OCI-LY7 (cell line): ENCODE results near the gene TMEM212. TPM values are rescaled to one million over a fixed set of nuclear protein-coding genes. Genes with fewer than 3 reads are reported as not detected.

Experiments used
- BruUV-seq: library from RNA; stranded (reverse); fragments of 400-500 nt; replicated peaks from 2 replicates; lab custom pipeline; 2021; lab: Mats Ljungman, UMichigan
- CTCF ChIA-PET: fragments of 300-600 bp; sonication (Branson Sonifier 250); formaldehyde crosslinking; loops from one replicate; lab custom pipeline; 2022; ENCODE audit warnings: antibody characterized with exemption; ENCODE audit not compliant: unreplicated experiment; lab: Charles Lee
- POLR2A ChIA-PET: fragments of 300-600 bp; sonication (Branson Sonifier 250); formaldehyde crosslinking; loops from one replicate; lab custom pipeline; 2022; ENCODE audit warnings: antibody characterized with exemption; lab: Charles Lee
- DNase-seq: peaks from one replicate; pipeline ENCODE4 v3.0.0-alpha.2; 2015; ENCODE audit warnings: low spot score
- H2AFZ ChIP-seq: fragments of 200-600 bp; sonication (generic), shearing (Covaris generic); 2 replicates; pipeline ENCODE4 v1.6.1; 2014; ENCODE audit warnings: mild to moderate bottlenecking, antibody characterized with exemption, low read length, moderate library complexity
- H3K27ac ChIP-seq: fragments of 200-600 bp; sonication (generic); 2 replicates; pipeline ENCODE4 v1.5.1; 2014; ENCODE audit warnings: mixed run types, low read depth, mild to moderate bottlenecking, moderate library complexity, low read length, inconsistent platforms; ENCODE audit not compliant: poor library complexity, severe bottlenecking
- H3K36me3 ChIP-seq: fragments of 200-600 bp; sonication (generic); 2 replicates; pipeline ENCODE4 v1.6.1; 2014; ENCODE audit warnings: mild to moderate bottlenecking, antibody characterized with exemption, low read length, moderate library complexity, mixed read lengths; ENCODE audit not compliant: insufficient read depth
- H3K4me1 ChIP-seq: fragments of 200-600 bp; sonication (generic); 2 replicates; pipeline ENCODE4 v1.5.1; 2014; ENCODE audit warnings: mild to moderate bottlenecking, low read length; ENCODE audit not compliant: insufficient read depth, poor library complexity, severe bottlenecking
- H3K4me2 ChIP-seq: fragments of 200-600 bp; sonication (generic); 2 replicates; pipeline ENCODE4 v1.6.1; 2014; ENCODE audit warnings: mild to moderate bottlenecking, low read length
- H3K4me3 ChIP-seq: fragments of 200-600 bp; sonication (generic); 2 replicates; pipeline ENCODE4 v1.5.1; 2014; ENCODE audit warnings: mild to moderate bottlenecking, low read depth, low read length; ENCODE audit not compliant: poor library complexity, severe bottlenecking
- H3K79me2 ChIP-seq: fragments of 200-600 bp; sonication (generic); 2 replicates; pipeline ENCODE4 v1.6.1; 2016; ENCODE audit warnings: low read depth, mild to moderate bottlenecking, low read length, moderate library complexity, mixed read lengths; ENCODE audit not compliant: insufficient read depth
- H3K9me2 ChIP-seq: fragments of 200-600 bp; sonication (generic); 2 replicates; pipeline ENCODE4 v1.6.1; 2016; ENCODE audit warnings: mild to moderate bottlenecking, low read length, mixed read lengths; ENCODE audit not compliant: insufficient read depth
- H3K9me3 ChIP-seq: fragments of 200-600 bp; sonication (generic); 2 replicates; pipeline ENCODE4 v1.6.1; 2014; ENCODE audit warnings: mild to moderate bottlenecking, mixed run types, low read length, mixed read lengths
- H4K20me1 ChIP-seq: fragments of 200-600 bp; sonication (generic); 2 replicates; pipeline ENCODE4 v1.6.1; 2014; ENCODE audit warnings: mild to moderate bottlenecking, antibody characterized with exemption, low read length, moderate library complexity, mixed read lengths; ENCODE audit not compliant: insufficient read depth
- CTCF ChIP-seq: fragments of 200-600 bp; sonication (generic); conservative IDR thresholded peaks from 2 replicates; pipeline ENCODE4 v1.5.1; 2014; ENCODE audit warnings: mild to moderate bottlenecking, antibody characterized with exemption, low read length, moderate library complexity, mixed read lengths
- EZH2phosphoT487 ChIP-seq: fragments of 200-600 bp; sonication (generic); IDR thresholded peaks from 2 replicates; pipeline ENCODE4 v1.6.1; 2018; ENCODE audit warnings: low read depth, borderline replicate concordance, mild to moderate bottlenecking, mixed run types, antibody characterized with exemption, low read length, moderate library complexity, mixed read lengths
- intact Hi-C: fragments of 100-400 bp; cut with micrococcal nuclease; formaldehyde crosslinking; loops from one replicate; pipeline ENCODE4 v1.10.0; 2022; ENCODE audit not compliant: unreplicated experiment
- total RNA-seq, 2 experiments: library from RNA; depleted of rRNA in 1 of 2; stranded (reverse); fragments of >200 nt in 1 of 2; shearing (Covaris generic) in 1 of 2; gene quantifications; 2 replicates each; pipeline ENCODE4 v1.2.3, GENCODE V29; 2014 to 2022

TMEM212 gene
- total RNA-seq, 2 experiments from 2014 or later: not detected

DNA sequence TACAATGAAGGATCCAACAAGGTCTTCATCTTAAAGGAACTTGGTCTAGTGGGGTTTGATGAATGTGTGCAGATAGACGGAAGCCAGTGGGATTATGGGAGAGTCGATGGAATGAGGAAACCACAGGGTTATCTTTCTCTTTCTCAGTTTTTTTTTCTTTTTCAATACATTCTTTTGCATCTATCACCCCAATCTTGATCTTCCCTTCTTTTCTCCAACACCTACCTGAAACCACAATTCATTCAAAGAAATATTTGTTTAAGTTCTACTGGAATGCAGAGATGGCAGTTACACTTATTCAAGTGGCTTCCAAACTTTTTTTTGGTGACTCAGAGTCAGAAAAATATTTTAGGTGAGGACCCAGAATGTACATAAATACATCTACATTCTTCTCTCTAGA, 1.7 kb downstream of the TMEM212 start:
- no TSS peak for BruUV-seq
- intact Hi-C loops: no loop called here
- no peaks in the 10 kb centered on the region for H3K4me1 ChIP-seq
- ChIA-PET CTCF (no interaction called here), POLR2A (no interaction called here)
- no peaks in the 10 kb centered on the region for H3K36me3 ChIP-seq
- H3K9me3 ChIP-seq: no peaks in the 10 kb centered on the region
- no peak for TF ChIP-seq EZH2phosphoT487
- no peak for TF ChIP-seq CTCF
- H3K9me2 ChIP-seq: no peaks in the 10 kb centered on the region
- no peak overlapping the region for H3K4me2 ChIP-seq
- H3K79me2 ChIP-seq: no peaks in the 10 kb centered on the region
- no peak for DNase-seq
- H3K27ac ChIP-seq: no peak overlapping the region
- H4K20me1 ChIP-seq: no peaks in the 10 kb centered on the region
- no peak overlapping the region for H2AFZ ChIP-seq
- no peak overlapping the region for H3K4me3 ChIP-seq

- intact Hi-C loops: no loop called here
- H3K4me2 ChIP-seq: no peak overlapping the region
Observed at GRCh38 chr3:171845481-171846284, 2.5 kb downstream of the TMEM212 start.

More at GRCh38 chr3:171845481-171846284, 2.5 kb downstream of the TMEM212 start:
- no peaks in the 10 kb centered on the region for H3K79me2 ChIP-seq
- no peak overlapping the region for H2AFZ ChIP-seq
- DNase-seq: no peak
- H3K36me3 ChIP-seq: no peaks in the 10 kb centered on the region
- H3K4me1 ChIP-seq: no peaks in the 10 kb centered on the region
- no peaks in the 10 kb centered on the region for H3K9me2 ChIP-seq
- no peak for TF ChIP-seq CTCF
- TF ChIP-seq EZH2phosphoT487: no peak
- ChIA-PET POLR2A (no interaction called here), CTCF (no interaction called here)
- no peak overlapping the region for H3K27ac ChIP-seq
- BruUV-seq: no TSS peak
- H3K4me3 ChIP-seq: no peak overlapping the region
- no peaks in the 10 kb centered on the region for H4K20me1 ChIP-seq
- no peaks in the 10 kb centered on the region for H3K9me3 ChIP-seq
